Colon (tissue), 2 donors: ENCODE data around the gene DHDH.
"Not testable (repeated sequence)": the region's sequence is repeated elsewhere in the genome, so short reads cannot be mapped to it uniquely, and the experiment has no call there.

Experiments used
- FAIRE-seq: peaks from 2 replicates; lab custom pipeline; 2012; peaks lifted over from hg19 to GRCh38; lab: Jason Lieb, UNC
- donor health status: control.
- donor health status: control.

Gene DHDH

DNA sequence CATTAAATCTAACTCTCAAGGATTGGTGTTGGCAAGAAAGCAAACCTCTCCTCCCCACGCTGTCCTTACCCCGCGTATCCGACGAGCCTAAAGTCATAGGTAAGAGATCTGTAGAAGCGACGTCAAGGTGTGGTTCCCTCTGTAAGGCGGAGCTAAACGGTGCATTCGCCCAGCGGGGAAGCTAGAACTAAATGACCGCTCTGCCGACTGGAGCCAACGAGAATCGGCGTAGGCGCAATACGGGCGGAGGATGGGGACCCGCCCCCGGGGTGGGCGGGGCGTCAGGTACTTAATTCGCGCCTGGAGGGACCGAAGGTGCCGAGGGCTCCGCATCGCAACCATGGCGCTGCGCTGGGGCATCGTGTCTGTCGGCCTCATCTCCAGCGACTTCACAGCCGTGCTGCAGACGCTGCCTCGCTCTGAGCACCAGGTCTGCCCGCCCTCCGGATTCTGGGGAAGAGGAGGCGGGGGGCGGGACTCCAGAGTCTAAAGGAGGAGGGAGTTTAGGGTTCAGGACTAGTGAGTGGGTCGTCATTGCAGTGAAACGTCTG is at the start of gene DHDH:
Gene DHDH, plus strand, starts transcription at position 318 of the 551 bp plus-strand sequence. Its CDS starts 23 bp downstream, at position 341.
- FAIRE-seq, result no peak

DNA sequence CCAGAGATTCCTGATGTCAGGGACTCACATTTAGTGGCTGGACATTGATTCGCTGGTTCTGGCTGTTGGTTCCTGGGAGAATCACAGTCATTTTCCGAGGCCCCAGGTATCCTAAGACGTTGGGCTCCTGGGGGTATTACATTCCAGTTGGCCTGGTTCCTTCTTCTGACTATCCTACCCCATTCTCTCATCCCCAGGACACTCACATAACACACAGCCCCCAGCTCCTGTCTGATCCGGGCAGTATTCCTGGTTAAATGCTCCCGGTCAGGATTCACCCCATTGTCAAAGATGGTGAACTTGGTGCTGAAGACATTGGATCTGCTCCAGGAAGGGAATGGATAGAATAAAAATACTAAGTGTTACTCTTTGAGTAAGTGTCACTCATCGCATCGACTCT is 49.8 kb upstream of the DHDH start:
- no peak for FAIRE-seq

DNA sequence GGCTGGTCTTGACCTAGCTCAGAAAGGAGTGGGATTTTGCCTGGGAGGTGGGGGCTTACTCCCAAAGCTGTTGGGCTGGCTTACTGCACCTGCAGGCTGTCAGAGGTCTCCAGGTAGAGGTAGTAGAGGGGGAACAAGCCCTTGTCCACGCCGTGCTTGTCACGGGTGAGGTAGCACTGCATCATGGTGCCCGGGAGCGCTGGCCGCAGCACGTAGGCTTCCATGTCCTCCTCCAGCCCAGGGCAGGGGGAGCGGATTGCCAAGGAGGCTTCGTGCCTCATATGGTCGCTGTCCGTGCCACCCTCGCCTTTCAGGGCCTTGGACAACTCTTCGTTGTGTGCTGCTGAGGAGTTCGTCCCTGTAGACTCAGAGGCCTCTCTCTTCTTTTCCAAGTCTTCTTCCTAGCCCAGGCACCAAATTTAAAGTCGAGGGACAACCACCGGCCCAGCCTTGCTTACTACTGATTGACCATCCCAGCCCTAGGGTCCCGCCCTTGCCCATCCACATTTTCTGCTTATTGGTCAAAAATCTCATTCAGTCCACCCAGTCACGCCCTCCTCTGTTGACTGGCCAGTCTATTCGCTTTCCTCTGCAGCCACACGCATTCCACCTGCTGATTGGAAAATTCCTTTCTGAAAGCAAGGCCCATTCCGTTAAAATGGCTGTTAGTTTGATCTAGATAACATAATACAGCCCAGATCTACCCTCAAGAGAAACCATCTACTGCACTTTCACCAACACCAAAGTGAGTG is 45.5 kb upstream of the DHDH start:
- no peak for FAIRE-seq

DNA sequence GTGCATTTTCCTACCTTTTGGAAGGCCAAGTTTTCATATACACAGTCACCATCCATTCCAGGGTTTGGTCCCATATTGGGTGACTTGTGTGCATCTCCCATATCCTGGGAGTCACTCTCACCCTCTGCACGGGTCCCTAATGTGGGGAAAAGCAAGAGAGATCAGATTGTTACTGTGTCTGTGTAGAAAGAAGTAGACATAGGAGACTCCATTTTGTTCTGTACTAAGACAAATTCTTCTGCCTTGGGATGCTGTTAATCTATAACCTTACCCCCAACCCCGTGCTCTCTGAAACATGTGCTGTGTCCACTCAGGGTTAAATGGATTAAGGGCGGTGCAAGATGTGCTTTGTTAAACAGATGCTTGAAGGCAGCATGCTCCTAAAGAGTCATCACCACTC is 44.0 kb upstream of the DHDH start:
- FAIRE-seq, result not testable (repeated sequence)

DNA sequence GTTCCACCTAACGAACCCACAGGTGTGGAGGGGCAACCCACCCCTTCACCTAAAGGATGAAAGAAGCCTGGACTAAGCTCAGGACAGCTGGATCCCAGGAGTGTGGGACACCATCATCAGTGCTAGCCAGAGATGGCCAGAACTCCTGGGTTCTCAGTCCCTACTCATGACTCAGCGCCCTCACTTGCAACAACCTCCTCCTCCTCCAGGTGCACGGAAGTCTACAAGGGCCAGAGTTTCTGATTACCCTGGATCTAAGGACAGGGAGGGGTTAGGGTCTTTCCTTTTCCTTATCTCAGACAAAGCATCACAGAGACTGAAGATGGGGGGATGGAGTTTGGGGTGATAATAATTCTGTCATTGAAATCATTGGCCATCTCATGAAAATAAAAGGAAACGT is 42.9 kb upstream of the DHDH start:
- no peak for FAIRE-seq

DNA sequence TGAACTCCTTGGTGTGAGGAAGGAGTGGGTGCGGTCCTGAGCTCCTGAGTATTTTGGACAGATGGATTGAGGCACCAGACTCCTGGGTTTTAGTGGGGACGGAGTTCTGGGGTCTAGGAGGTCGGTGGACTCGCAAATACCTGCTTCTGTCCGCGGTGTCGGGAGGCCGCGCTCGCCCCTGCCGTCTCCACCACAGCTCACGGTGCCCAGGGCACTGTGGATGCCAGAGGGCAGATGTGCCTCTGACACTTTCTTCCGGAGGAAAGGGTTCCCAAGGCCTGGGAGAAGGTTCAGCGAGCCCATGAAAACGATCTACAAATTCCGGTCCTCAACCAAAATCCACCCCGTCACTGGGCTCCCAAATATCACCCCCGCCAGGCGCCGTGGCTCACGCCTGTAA is 38.3 kb upstream of the DHDH start:
- no peak for FAIRE-seq

GRCh38 chr19:48896191-48896720 is 37.2 kb upstream of the DHDH start:
- no peak for FAIRE-seq

- FAIRE-seq, result no peak
These were observed 36.3 kb upstream of the DHDH start for GRCh38 chr19:48897181-48897580.

DNA sequence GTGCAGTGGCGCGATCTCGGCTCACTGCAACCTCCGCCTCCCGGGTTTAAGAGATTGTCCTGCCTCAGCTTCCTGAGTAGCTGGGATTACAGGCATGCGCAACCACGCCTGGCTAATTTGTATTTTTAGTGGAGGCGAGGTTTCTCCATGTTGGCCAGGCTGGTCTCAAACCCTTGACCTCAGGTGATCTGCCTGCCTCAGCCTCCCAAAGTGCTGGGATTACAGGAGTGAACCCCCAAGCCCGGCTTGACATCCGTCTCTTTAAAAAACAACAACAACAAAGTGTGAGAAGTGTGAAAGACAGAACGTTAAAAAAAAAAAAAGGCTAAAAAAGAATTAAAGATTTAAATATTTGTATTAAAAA is 34.1 kb upstream of the DHDH start:
- not testable (repeated sequence) for FAIRE-seq

DNA sequence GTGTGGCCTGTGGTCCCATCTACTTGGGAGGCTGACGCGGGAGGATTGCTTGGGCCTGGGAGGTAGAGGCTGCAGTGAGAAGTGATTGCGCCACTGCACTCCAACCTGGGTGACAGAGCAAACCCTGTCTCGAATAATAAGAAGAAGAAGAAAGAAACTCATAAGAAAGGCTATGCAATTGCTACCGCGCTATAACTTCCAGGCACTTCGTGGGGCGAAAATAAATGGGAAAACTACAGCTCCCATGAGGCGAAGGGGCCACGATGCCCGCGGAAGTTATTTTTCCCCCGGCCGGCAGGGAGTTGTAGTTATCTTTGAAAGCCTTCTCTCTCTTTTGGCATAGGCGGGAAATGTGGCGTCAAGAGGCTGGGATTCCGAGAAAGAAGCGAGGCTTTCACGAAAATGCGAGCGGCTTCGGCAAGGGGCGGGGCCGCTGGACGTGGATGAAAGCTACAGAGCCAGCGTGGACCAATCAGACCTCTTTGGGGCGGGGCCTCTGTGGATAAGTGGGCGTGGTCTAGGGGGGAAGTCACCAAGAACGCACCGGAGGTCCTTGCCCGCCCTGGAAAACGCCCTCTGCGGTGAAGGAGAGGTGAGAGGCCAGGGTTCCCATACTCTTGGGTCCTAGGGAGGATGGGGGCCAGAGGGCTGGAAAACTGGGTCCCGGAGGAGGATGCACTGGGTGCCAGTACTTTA is 33.6 kb upstream of the DHDH start, which contains the start of gene NUCB1:
Gene NUCB1, plus strand, starts transcription at position 532 of the 696 bp plus-strand sequence. CDS start 485 bp downstream, outside the sequence.
- peak; percentile 79 for FAIRE-seq

DNA sequence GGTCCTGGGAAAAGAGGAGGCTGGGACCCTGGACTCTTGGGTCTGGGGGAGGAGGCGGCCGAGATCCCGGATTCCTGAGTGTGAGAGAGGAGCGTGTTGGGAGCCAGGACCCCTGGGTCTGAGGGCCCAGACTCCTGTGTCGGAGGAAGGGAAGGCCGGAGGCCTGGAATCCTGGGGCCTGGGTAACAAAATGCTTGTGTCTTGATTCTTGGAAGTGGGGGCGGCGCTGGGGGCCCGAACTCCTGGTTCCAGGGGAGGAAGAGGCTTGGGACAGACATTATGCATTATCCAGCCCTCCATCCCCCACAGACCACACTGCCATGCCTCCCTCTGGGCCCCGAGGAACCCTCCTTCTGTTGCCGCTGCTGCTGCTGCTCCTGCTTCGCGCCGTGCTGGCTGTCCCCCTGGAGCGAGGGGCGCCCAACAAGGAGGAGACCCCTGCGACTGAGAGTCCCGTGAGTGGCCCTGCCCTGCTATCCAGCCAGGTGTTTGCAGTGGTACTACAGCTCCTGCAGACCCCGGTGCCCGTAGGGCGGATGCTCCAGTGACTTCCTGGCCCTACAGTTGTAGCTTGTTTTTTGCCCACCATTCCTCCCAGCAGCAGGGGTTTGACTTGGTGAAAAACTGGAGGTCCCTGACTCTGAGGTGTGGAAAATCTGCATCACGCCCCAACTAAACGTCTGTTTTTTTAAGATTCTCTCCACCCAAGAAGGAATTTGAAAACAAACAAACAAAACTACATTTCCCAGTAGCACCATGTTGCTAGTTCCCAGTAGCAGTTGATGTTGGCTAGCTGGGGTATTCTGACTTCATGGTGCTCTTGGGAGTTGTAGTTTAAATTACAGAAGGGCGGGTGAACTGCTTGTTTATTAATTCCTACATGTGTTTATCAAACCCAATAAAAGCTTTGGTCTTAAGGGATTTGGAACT is 32.8 kb upstream of the DHDH start:
- FAIRE-seq, result no peak

- not testable (repeated sequence) for FAIRE-seq
These were observed 31.2 kb upstream of the DHDH start for GRCh38 chr19:48902291-48902690.

- FAIRE-seq, result not testable (repeated sequence)
These were observed 29.7 kb upstream of the DHDH start for GRCh38 chr19:48903788-48904187.

DNA sequence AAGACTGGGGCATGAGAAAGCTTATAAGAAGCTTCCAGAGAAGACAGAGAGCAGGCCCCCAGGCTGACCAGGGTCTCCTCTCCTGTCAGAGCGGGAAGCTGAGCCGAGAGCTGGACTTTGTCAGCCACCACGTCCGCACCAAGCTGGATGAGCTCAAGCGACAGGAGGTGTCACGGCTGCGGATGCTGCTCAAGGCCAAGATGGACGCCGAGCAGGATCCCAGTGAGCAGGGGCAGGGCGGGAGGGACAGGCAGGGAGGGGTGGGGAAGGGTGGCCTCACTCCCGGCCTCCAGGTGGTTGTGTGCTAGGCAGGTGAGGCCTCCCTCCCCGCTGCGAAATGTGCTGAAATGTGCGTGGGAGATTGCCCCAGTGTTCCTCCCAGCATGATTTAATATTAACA is 27.8 kb upstream of the DHDH start:
- FAIRE-seq, result no peak

- FAIRE-seq, result no peak
These were observed 27.2 kb upstream of the DHDH start for GRCh38 chr19:48906324-48906723.

DNA sequence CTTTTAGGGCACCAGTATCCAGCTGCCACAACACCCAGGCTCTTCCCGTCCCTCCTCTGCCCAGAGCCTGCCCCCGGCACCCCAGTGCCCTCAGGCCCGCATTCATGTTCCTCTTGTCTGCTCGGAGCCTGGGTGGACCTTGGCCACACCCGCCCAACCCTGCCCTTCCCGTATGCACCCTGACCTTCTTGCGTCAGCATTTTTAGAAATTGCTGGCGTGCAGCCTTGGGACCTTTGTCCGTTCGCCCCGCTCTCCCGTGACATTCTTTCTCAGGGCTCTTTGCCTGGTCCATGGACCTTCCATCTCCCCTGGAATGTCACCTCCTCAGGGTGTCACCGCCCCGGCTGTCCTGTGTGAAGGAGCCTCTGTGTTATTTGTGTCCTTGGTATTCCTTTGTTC is 25.8 kb upstream of the DHDH start:
- FAIRE-seq, result no peak

DNA sequence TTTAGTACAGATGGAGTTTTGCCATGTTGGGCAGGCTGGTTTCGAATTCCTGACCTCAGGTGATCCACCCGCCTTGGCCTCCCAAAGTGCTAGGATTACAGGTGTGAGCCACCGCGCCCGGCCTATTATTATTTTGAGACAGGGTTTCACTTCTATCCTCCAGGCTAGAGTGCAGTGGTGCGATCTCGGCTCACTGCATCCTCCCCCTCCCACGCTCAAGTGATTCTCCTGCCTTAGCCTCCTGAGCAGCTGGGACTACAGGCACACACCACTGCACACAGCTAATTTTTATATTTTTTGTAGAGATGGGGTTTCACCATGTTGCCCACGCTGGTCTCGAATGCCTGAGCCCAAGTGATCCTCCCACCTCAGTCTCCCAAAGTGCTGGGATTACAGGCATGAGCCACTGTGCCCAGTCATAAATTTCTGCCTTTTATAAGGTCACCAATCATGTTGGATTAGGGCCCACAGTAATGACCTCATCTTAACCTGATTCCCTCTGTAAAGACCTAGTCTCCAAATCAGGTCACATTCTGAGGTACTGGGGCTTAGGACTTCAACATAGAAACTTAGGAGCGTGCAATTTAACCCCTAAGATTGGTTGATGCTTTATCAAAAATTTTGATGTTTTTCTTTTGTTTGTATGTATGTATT is 23.9 kb upstream of the DHDH start:
- FAIRE-seq, result not testable (repeated sequence)

GRCh38 chr19:48910803-48911202 is 22.7 kb upstream of the DHDH start:
- no peak for FAIRE-seq

- no peak for FAIRE-seq
These were observed 20.2 kb upstream of the DHDH start for GRCh38 chr19:48913114-48913889.

GRCh38 chr19:48914181-48914580 is 19.3 kb upstream of the DHDH start:
- FAIRE-seq, result no peak

DNA sequence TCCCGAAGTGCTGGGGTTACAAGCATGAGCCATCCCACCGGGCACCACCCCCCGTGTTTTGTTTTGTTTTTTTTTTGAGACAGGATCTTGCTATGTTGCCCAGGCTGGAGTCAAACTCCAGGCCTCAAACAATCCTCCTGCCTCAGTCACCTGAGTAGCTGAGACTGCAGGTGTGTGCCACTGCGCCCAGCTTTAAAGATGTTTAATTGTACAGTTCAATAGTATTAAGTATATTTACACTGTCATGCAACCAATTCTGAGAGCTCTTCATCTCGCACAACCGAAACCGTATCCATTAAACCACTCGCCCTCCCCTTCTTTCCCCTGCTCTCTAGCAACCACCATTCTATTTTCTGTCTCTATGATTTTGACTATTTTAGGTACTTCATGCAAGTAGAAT is 17.7 kb upstream of the DHDH start:
- no peak for FAIRE-seq
